Peyer's patch (tissue), 4 donors: ENCODE data around the gene NTN5.

Experiments used
- POLR2A ChIP-seq, 2 donors: fragments of 450-650 bp; IDR thresholded peaks; one replicate each; pipeline ENCODE4 v1.5.1; 2017; ENCODE audit warnings: antibody characterized with exemption in 2 of 2, mild to moderate bottlenecking in 2 of 2, moderate library complexity in 2 of 2
- TF ChIP-seq, protein P1 (sequence below), 6 experiments: fragments of 450-650 bp in 4 of 6; fragments of 200-600 bp in 2 of 6; sonication (generic) in 1 of 6; IDR thresholded peaks; one replicate each; pipeline ENCODE4 v1.5.1; 2017 to 2019; ENCODE audit warnings: antibody characterized with exemption in 6 of 6, mild to moderate bottlenecking in 3 of 6, moderate library complexity in 1 of 6

DNA sequence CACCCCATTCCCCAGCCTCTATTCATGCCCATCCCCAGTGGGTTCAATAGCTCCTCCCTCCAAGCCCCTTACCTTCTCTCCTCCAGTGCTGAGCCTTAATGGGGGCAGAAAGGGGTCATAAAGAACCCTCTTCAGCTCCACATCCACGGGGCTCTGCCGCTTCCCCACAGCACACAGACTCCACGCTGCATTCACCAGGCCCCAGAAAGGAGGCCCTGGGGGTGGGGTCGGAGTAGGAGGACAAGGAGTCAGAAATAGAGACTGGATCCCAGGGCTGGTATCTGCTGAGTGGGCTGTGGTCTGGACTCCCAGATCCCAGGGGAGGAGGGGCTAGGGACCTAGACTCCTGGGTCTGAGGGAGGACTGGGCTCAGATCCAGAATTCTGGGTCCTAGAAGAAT is 28.5 kb downstream of the NTN5 start:
- TF ChIP-seq, protein P1, sequence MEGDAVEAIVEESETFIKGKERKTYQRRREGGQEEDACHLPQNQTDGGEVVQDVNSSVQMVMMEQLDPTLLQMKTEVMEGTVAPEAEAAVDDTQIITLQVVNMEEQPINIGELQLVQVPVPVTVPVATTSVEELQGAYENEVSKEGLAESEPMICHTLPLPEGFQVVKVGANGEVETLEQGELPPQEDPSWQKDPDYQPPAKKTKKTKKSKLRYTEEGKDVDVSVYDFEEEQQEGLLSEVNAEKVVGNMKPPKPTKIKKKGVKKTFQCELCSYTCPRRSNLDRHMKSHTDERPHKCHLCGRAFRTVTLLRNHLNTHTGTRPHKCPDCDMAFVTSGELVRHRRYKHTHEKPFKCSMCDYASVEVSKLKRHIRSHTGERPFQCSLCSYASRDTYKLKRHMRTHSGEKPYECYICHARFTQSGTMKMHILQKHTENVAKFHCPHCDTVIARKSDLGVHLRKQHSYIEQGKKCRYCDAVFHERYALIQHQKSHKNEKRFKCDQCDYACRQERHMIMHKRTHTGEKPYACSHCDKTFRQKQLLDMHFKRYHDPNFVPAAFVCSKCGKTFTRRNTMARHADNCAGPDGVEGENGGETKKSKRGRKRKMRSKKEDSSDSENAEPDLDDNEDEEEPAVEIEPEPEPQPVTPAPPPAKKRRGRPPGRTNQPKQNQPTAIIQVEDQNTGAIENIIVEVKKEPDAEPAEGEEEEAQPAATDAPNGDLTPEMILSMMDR (IDR thresholded peaks at IDR 0.05), result no peak
- TF ChIP-seq POLR2A (IDR thresholded peaks at IDR 0.05), result no peak
